ENCODE data around the gene SYCE1. TPM values are rescaled to one million over a fixed set of nuclear protein-coding genes. Genes with fewer than 3 reads are reported as not detected.
"Not testable (repeated sequence)": the region's sequence is repeated elsewhere in the genome, so short reads cannot be mapped to it uniquely, and the experiment has no call there.

The SYCE1 gene
- total and polyA plus RNA-seq, 2 of the 8 experiments (the other 6 are each of a cell fraction or from before 2014, with no cell fraction given), result not detected

DNA sequence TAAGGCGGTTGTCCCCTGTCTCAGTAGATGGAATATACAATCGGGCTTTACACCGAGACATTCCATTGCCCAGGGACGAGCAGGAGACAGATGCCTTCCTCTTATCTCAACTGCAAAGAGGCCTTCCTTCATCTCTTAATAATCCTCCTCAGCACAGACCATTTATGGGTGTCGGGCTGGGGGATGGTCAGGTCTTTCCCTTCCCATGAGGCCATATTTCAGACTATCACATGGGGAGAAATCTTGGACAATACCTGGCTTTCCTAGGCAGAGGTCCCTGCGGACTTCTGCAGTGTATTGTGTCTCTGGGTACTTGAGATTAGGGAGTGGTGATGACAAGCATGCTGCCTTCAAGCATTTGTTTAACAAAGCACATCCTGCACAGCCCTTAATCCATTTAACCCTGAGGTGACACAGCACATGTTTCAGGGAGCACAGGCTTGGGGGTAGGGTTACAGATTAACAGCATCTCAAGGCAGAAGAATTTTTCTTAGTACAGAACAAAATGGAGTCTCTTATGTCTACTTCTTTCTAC is 23.9 kb downstream of the SYCE1 start:
- H3K23ac ChIP-seq (ENCODE audit: insufficient read length); H3K4me3 ChIP-seq (ENCODE audit: extremely low read depth in 1 of 4, insufficient read depth in 2 of 4, low read depth in 3 of 4, low read length in 4 of 4); H4K5ac ChIP-seq (ENCODE audit: insufficient read length, low read depth, low read length); H3K56ac ChIP-seq (replicated peaks; ENCODE audit: insufficient read length, low read depth, low read length); H2BK20ac ChIP-seq (ENCODE audit: low read length); H3K4me1 ChIP-seq (replicated peaks in 1 of 4; ENCODE audit: control insufficient read depth in 3 of 4, insufficient read depth in 4 of 4, low read length in 3 of 4); H3K27ac ChIP-seq (ENCODE audit: low read depth, low read length); H2BK15ac ChIP-seq (ENCODE audit: low read length); FAIRE-seq; H2AFZ ChIP-seq (ENCODE audit: low read length); DNase-seq (ENCODE audit: low read depth in 1 of 2, low spot score in 2 of 2); H4K91ac ChIP-seq (replicated peaks; ENCODE audit: insufficient read length, low read length); H3K18ac ChIP-seq (ENCODE audit: extremely low read depth, low read length); H2BK120ac ChIP-seq (replicated peaks; ENCODE audit: low read depth, low read length); H3K9ac ChIP-seq (replicated peaks in 1 of 4; ENCODE audit: extremely low read depth in 1 of 4, low read depth in 3 of 4, low read length in 3 of 4); H3K14ac ChIP-seq (ENCODE audit: insufficient read length); H3K79me1 ChIP-seq (ENCODE audit: low read depth, low read length); H3K36me3 ChIP-seq (ENCODE audit: control insufficient read depth in 2 of 4, insufficient read depth in 4 of 4, low read length in 3 of 4); H3K4me2 ChIP-seq (ENCODE audit: insufficient read depth in 1 of 2, low read depth in 2 of 2, low read length in 2 of 2); H2AK5ac ChIP-seq (ENCODE audit: low read depth, low read length); POLR2A ChIA-PET (ENCODE audit: partially characterized antibody); H2BK5ac ChIP-seq (ENCODE audit: low read depth, low read length); H3K23me2 ChIP-seq (ENCODE audit: low read depth, low read length); H4K8ac ChIP-seq (ENCODE audit: extremely low read depth, insufficient read depth, low read length); H3K79me2 ChIP-seq (ENCODE audit: control insufficient read depth in 1 of 2, insufficient read depth in 2 of 2, low read length in 2 of 2); H2BK12ac ChIP-seq (ENCODE audit: low read depth, low read length); H4K20me1 ChIP-seq (replicated peaks in 1 of 2; ENCODE audit: control insufficient read depth in 1 of 2, insufficient read depth in 2 of 2, low read length in 2 of 2); H3K27me3 ChIP-seq (replicated peaks in 1 of 4; ENCODE audit: control insufficient read depth in 3 of 4, extremely low read depth in 1 of 4, insufficient read depth in 3 of 4, low read length in 3 of 4); H3K4ac ChIP-seq (replicated peaks; ENCODE audit: insufficient read length, low read depth, low read length): not testable (repeated sequence)
- CTCF ChIA-PET (ENCODE audit: partially characterized antibody), result interaction anchor here (1.0 kb wide), 1 partner anchor 12 kb away, joined by 3 read pairs; no protein-coding TSS in a partner anchor
- 75% methylated on average over 5 of the region's 6 CpGs; no CpG with 5 or more reads in 1 of the 2 experiments for WGBS, 2 experiments (ENCODE audit: extremely low coverage in 1 of 2, insufficient coverage in 1 of 2, insufficient read length in 1 of 2, insufficient replicate concordance in 2 of 2, low coverage in 1 of 2, low lambda C conversion rate in 2 of 2, missing lambda C conversion rate in 1 of 2)
- H3K9me3 ChIP-seq (ENCODE audit: insufficient read depth in 2 of 2, low read depth in 1 of 2, low read length in 1 of 2), result peaks cover 62 to 66% of the 10 kb centered on the region in 2 experiments

All from H1 (cell line).